Endodermal cell (in vitro differentiated cells): ENCODE data around the gene FRRS1L. TPM values are rescaled to one million over a fixed set of nuclear protein-coding genes. Genes with fewer than 3 reads are reported as not detected.

Source experiments
- DNase-seq: peaks from one replicate; pipeline ENCODE4 v3.0.0-alpha.2; 2017
- H3K27ac ChIP-seq: 2 replicates; pipeline ENCODE4 v1.5.1; 2013; ENCODE audit warnings: mild to moderate bottlenecking, low read depth, low read length, moderate library complexity
- H3K27me3 ChIP-seq: 2 replicates; pipeline ENCODE4 v1.6.1; 2013; ENCODE audit warnings: mild to moderate bottlenecking, low read length, moderate library complexity; ENCODE audit not compliant: insufficient read depth, control insufficient read depth, poor library complexity, severe bottlenecking
- H3K36me3 ChIP-seq: 2 replicates; pipeline ENCODE4 v1.7.0; 2013; ENCODE audit warnings: mild to moderate bottlenecking, low read length, moderate library complexity; ENCODE audit not compliant: control insufficient read depth, insufficient read depth
- H3K4me1 ChIP-seq: one replicate; pipeline ENCODE4 v1.7.0; 2013; ENCODE audit warnings: low read length; ENCODE audit not compliant: control insufficient read depth, insufficient read depth
- H3K4me3 ChIP-seq: 2 replicates; pipeline ENCODE4 v1.5.1; 2013; ENCODE audit warnings: mild to moderate bottlenecking, low read length, moderate library complexity
- H3K9ac ChIP-seq: 2 replicates; pipeline ENCODE4 v1.6.1; 2013; ENCODE audit warnings: mild to moderate bottlenecking, low read length, moderate library complexity; ENCODE audit not compliant: poor library complexity, severe bottlenecking; ENCODE audit errors: extremely low read depth
- H3K9me3 ChIP-seq: 2 replicates; pipeline ENCODE4 v1.6.1; 2013; ENCODE audit warnings: mild to moderate bottlenecking, low read length, moderate library complexity; ENCODE audit not compliant: control insufficient read depth
- H3K27ac Mint-ChIP-seq: 2 replicates; pipeline ENCODE4 v1.8.0; 2020; ENCODE audit warnings: mixed read lengths
- H3K27me3 Mint-ChIP-seq: 2 replicates; pipeline ENCODE4 v1.8.0; 2021; ENCODE audit warnings: mild to moderate bottlenecking, mixed read lengths; ENCODE audit not compliant: insufficient read depth
- H3K36me3 Mint-ChIP-seq: 2 replicates; pipeline ENCODE4 v1.8.0; 2020; ENCODE audit warnings: low read depth, mixed read lengths
- H3K4me1 Mint-ChIP-seq: 2 replicates; pipeline ENCODE4 v1.8.0; 2020; ENCODE audit warnings: mixed read lengths
- H3K4me3 Mint-ChIP-seq: 2 replicates; pipeline ENCODE4 v1.8.0; 2020; ENCODE audit warnings: mild to moderate bottlenecking, moderate library complexity, mixed read lengths
- H3K9me3 Mint-ChIP-seq: 2 replicates; pipeline ENCODE4 v1.8.0; 2020; ENCODE audit warnings: mild to moderate bottlenecking, mixed read lengths
- WGBS, 2 experiments: methylation state at CpG; one replicate each; pipeline versions ENCODE4 v1.1.5 to v1.1.7; 2013; ENCODE audit warnings: missing lambda C conversion rate in 2 of 2, mixed read lengths in 1 of 2; ENCODE audit not compliant: insufficient coverage in 1 of 2, insufficient read length in 1 of 2; 5-methylcytosine and 5-hydroxymethylcytosine counted together
- total RNA-seq, 2 donors: library from RNA; stranded (reverse); fragmentation: NEBNext Ultra II Directional in 1 of 2; extraction: Animal tissue kit (Norgen Biotek cat#: 25700) in 1 of 2; gene quantifications; 2 replicates in 1 of 2; 3 replicates in 1 of 2; pipeline ENCODE4 v1.2.1, GENCODE V29; 2021
- TF ChIP-seq, protein P1 (sequence below): fragments of 200-600 bp; sonication (generic); conservative IDR thresholded peaks from 2 replicates; pipeline ENCODE4 v1.5.0; 2021; ENCODE audit warnings: antibody characterized with exemption, mild to moderate bottlenecking

The FRRS1L gene
- total RNA-seq, 2 donors from 2014 or later, result 1.5 to 1.8 TPM

DNA sequence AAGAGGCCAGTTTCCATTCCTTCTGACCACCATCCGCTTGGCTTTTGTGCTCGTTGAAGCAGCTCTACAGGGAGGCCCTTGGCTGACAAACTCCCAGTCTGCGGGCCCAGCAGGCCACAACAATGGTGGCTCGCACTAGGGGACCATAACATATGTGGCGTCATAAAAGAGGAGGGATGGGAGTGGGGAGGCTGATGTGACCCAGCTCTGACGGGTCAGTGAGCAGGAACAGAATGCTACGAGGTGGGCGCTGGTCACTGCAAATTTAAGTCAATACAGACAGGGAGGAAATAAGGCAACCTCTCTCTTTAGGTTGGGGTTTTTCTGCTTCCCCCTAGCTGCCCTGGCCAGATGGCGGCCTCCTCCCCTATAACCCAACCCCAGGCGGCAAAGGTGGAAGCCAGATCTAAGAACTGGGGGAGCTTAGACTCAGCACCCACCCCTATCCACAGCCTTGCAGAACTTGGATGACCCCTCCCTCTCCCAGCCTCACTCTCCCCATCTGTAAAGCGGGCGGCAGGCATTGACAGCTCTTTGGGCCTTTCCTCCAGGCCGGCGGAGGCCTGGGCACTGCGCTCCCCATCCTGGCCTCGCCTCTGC lies 778 bp downstream of the FRRS1L start:
- Histone ChIP-seq H3K4me1 (no peaks in the 10 kb centered on the region), H3K4me3 (peak overlapping the region; percentile 61), H3K27ac (no peak overlapping the region), H3K9ac (no peak overlapping the region), H3K27me3 (peaks cover 59% of the 10 kb centered on the region), H3K36me3 (no peaks in the 10 kb centered on the region), H3K9me3 (no peaks in the 10 kb centered on the region)
- no peak overlapping the region for H3K27ac Mint-ChIP-seq
- H3K4me3 Mint-ChIP-seq, result peak overlapping the region; percentile 59
- DNase-seq, result peak; percentile 63
- no peaks in the 10 kb centered on the region for H3K9me3 Mint-ChIP-seq
- H3K36me3 Mint-ChIP-seq, result no peaks in the 10 kb centered on the region
- H3K27me3 Mint-ChIP-seq, result peaks cover 57% of the 10 kb centered on the region
- peaks cover 3% of the 10 kb centered on the region for H3K4me1 Mint-ChIP-seq
- TF ChIP-seq, protein P1, sequence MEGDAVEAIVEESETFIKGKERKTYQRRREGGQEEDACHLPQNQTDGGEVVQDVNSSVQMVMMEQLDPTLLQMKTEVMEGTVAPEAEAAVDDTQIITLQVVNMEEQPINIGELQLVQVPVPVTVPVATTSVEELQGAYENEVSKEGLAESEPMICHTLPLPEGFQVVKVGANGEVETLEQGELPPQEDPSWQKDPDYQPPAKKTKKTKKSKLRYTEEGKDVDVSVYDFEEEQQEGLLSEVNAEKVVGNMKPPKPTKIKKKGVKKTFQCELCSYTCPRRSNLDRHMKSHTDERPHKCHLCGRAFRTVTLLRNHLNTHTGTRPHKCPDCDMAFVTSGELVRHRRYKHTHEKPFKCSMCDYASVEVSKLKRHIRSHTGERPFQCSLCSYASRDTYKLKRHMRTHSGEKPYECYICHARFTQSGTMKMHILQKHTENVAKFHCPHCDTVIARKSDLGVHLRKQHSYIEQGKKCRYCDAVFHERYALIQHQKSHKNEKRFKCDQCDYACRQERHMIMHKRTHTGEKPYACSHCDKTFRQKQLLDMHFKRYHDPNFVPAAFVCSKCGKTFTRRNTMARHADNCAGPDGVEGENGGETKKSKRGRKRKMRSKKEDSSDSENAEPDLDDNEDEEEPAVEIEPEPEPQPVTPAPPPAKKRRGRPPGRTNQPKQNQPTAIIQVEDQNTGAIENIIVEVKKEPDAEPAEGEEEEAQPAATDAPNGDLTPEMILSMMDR, result no peak
- 30 to 62% methylated on average over 7 to 16 of the region's 16 CpGs for WGBS, 2 experiments

DNA sequence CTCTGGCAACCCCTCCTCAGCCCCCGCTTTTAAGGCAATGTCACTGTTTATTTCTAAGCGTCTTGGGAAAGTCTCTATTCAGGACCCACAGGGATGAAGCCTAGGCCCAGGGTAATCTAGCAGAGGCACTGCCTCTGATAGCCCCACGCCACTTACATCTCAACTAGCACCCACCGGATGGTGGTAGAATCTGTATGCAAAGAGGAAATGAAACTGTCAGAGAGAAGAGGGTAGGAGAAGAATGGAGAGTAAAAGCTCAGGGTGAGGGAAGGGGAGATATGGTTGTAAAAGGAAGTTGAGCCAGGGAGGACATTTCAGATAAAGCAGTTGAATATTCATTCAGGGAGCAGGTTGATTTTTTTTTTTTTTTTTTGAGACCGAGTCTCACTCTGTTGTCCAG lies 3.0 kb downstream of the FRRS1L start:
- Histone ChIP-seq H3K36me3 (no peaks in the 10 kb centered on the region), H3K4me1 (peaks cover 3% of the 10 kb centered on the region), H3K9me3 (no peaks in the 10 kb centered on the region), H3K27ac (no peak overlapping the region), H3K9ac (no peak overlapping the region), H3K27me3 (peaks cover 59% of the 10 kb centered on the region), H3K4me3 (no peak overlapping the region)
- Mint-ChIP-seq H3K36me3 (no peaks in the 10 kb centered on the region), H3K27me3 (peaks cover 48% of the 10 kb centered on the region), H3K9me3 (no peaks in the 10 kb centered on the region), H3K4me3 (no peak overlapping the region), H3K27ac (no peak overlapping the region), H3K4me1 (peaks cover 3% of the 10 kb centered on the region)
- WGBS, 2 experiments, result 90 to 95% methylated on average over 2 to 5 of the region's 5 CpGs
- TF ChIP-seq, protein P1, result no peak
- no peak for DNase-seq

DNA sequence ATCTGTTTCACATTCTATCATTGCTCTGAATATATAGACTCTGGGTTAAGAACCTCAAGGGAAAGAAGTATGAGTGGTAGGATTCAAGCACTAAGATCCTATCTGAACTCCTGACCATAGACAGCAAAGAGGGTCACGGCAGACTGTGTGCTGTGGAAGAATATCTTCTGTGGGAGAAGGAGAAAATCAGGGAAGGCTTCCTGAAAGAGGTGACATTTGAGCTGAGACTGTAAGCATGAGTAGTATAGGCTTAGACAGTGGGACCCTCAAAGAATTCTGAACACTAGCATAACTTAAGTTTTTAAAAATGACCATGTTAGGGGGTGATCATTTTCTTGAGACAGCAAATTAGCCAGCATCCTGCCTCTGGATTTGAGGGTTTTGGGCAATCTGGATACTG lies 3.9 kb downstream of the FRRS1L start:
- peaks cover 3% of the 10 kb centered on the region for H3K4me1 Mint-ChIP-seq
- peaks cover 55% of the 10 kb centered on the region for H3K27me3 ChIP-seq

More for the DNA sequence above, 3.9 kb downstream of the FRRS1L start:
- Histone ChIP-seq H3K27ac (no peak overlapping the region), H3K4me1 (peaks cover 3% of the 10 kb centered on the region), H3K36me3 (no peaks in the 10 kb centered on the region), H3K4me3 (no peak overlapping the region), H3K9ac (no peak overlapping the region), H3K9me3 (no peaks in the 10 kb centered on the region)
- 86 to 94% methylated on average over 1 of the region's 1 CpG for WGBS, 2 experiments
- TF ChIP-seq, protein P1, result no peak
- DNase-seq, result no peak
- Mint-ChIP-seq H3K27me3 (peaks cover 40% of the 10 kb centered on the region), H3K36me3 (no peaks in the 10 kb centered on the region), H3K27ac (no peak overlapping the region), H3K9me3 (no peaks in the 10 kb centered on the region), H3K4me3 (no peak overlapping the region)
